ENCODE results near the gene PARD6B.

The PARD6B gene

DNA sequence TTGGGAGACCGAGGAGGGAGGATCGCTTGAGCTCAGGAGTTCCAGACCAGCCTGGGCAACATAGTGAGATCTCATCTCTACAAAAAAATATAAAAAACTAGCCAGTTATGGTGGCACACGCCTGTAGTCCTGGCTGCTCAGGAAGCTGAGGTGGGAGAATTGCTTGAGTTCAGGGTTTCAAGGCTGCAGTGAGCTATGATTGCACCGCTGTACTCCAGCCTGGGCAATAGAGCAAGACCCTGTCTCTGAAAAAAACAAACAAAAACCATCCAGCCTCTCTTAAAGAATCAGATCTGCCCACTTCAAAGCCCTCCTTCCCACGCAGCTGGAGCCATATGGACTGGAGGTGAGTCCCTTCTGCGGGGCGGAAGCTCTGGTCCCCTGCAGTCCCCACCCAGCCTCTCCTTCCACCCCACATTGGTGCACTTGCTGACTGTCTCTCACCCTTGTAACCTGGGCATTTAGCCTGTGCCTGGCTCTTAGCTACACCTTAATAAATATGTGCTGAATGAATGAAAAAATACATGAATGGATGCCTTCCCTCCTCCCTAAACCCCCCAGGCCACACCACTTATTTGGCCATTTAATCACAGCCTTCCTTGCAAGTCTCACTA, 7.2 kb upstream of the PARD6B start:
- DNase-seq, result no peak

DNA sequence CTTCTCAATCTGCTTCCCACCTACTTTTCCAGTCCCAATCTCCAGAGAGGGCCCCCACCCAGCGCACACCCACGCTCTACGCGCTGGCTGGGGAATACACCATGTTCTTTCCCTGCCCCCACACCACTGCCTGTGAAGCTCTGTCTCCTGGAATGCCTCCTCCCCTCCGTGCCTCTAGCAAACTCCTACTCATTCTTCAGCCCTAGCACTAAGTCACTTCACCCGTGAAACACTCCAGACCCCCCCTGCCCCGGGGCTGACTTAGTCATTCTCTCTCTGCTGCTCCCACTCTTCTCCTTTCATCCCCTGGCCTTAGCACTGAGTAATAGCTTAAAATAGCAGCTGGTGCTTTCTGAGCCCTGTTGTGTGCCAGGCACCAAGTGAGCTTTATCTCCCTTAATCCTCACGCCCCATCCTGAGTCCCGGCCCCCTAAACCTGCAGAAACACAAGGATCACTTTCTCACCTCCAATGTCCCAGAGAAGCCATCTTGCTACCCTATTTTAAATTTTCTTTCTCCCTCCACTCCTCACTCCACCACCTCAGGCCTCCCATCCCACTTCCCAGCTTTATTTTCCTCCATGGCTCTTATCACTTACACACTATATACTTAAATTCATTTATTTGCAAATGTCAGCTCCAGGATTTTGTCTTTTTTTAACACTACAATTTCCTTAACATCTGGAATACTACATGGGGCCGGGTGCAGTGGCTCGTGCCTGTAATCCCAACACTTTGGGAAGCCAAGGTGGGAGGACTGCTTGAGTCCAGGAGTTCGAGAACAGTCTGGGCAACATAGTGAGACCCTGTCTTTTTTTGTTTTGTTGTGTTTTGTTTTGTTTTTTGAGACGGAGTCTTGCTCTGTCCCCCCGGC, 6.3 kb upstream of the PARD6B start:
- peak; percentile 9 for DNase-seq

DNA sequence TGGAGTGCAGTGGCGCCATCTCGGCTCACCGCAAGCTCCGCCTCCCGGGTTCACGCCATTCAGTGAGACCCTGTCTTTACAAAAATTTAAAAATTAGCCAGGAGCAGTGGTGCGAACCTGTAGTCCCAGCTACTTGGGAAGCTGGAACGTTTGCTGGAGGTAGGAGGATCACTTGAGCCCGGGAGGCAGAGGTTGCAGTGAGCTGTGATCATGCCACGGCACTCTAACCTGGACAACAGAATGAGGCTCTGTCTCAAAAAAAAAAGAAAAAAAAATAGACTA, 5.7 kb upstream of the PARD6B start:
- no peak for DNase-seq

DNA sequence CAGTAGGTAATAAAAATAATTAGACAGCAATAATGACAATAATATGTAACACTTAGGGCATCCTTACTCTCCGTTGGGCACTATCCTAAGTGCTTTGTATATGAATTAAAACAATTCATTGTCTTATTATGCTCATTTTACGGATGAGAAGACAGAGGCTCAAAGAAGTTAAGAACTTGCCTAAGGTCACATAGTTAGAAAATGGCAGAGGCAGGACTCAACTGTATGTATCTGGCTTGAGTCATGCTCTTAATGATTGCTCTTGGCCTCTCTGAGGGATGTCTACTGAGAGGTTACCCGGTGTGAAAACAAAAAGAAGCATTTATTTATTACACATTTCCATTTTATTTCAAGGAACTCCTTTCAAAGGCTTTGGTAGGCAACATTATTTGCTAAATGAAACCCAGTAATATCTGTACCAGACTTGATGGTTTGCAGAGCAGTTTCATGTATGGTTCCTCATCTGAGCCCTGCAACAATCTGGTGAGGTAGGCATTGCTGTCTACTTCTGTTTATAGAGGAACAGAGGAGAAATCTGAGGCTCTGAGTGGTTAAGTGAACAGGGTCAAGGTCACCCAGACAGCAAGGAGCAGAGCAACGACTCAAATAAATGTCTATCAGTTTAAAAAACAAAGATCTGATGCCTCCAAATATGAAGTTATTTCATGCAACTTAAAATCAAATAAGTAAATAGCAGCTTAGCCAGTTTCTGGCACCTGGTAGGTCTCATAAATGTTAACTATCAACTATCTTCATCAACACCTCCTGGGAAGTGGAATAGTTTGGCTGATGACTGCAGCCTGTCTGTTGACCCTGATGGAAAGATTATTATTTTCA, 4.2 kb upstream of the PARD6B start:
- DNase-seq, result no peak

DNA sequence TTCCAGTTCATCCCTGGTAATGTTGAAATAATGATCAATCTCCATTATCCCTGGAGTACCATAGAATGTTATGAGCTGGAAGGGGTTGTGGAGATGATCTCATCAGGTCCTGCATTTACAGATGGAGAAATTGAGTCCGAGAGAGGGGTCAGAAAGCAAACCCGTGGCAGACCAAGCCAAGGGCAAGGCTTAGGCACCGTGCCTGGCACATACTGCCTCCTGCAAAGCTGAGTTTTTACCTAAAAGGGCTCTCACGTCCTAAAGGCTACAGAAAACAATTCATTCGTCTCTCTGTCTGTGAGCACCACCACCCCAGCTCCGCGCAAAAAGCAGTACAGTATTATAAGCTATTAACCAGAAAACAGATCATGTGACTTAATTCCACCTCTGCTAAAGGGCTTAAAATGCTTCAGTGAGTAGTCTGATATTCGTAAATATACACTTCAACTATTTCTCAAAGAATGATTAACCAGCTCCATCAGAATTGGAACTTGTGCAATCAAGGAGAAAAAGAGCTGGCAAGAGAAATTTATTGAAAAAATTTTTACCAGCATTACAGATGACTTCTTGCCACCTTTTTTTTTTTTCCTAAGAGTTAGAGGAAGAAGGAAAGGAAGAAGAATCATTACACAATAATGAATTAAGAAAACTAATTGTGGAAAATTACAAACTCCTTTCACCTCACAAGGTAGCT, 3.4 kb upstream of the PARD6B start:
- no peak for DNase-seq

DNA sequence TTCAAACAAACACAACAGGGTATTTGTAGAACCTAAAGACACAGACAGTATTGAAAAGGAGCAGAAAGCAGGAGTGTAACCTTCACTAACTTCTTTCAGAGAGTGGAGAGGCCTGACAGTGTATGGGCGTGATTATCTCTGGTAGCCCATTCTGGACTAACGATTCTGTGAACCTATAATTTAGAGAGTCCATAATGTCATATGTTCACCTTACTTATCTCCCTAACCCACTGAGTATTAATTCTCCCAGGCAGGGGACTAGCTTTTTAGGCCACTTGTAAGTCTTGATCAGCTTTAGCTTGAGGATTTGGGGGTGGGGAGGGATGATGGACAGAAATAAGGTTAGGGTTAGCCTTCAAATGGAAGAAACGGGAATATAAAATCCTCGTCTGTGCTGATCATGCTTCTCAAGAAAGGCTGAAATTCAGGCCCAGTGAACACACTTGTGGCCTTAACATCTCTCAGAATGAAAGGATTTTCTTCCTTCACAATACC, 2.8 kb upstream of the PARD6B start:
- DNase-seq, result no peak

DNA sequence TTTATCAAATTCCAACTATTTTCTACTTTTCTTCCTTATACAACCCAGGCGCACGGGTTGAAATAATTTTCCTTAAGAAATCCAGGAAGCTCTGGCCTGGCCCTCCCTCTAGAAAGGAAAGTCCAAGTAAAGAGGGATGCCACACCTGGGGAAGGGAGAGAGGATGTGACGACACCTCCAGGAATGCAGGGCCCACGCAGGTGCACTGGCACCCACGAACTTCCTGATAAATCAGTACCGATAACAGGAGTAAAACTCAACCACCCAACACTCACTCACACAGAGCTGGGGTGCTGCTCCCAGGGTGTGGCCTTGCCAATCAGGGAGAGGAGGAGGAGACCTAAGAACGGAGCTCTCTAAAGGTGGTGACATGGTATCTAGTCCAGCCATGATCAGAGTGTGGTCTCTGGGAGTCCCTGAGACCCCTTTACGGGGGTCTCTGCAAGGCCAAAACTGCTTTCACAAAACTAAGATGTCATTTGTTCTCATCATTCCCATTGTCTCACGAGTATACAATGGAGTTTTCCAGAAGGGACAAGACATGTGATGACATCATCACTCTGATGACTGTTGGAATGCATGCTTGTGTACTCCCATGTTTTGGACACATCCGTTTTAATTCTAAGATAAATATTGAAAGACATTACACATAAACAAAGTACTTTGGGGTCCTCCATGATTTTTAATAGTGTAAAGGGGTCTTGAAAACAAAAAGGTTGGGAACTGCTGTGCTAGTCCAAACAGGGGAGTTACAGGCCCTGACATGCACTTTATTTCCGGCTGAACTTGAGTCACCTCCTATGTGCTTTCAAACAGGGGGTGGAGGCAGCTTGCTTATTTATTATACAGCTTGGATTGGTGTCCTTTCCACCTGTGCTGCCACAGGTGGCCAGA, 2.2 kb upstream of the PARD6B start:
- DNase-seq, result no peak

DNA sequence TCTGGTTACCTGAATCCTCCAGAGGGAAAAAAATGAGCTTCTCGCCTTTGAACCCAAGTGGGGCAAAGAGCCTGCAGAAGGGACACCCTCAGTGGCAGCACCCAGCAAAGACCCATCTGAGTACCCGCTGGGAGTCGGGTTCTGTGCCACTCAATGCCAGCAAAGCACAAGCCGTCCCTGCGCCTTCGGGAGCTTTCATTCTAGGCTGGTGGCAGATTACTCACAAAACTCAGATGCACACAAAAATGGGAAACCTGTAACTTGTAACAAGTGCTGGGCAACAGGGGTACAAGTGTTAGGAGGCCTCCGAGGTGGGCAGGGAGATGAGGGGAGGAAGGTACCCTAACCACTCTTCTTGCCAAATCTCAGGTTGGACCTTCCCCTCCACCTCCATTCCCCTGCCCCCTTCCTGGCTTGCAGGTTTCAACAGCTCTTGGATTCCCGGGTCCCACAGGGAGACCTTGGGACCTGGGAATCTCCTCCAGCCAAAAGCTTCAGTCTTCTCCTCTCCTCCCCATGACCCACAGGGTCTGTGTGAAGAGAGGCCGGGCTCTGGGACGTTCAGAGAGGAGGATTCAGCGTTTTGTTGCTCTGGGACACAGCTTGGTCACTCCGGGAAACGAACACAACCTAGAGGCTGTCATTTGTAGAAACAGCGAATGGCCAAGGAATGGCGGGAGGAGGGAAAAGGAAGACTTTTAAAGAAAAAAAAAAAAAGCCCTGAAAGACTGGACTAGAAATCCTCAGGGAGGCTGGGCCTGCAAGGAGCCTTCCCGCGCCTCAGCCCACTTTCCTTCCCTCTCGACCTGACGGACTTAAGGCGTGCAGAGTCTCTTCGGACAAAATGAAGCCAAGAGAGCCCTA, 1.2 kb upstream of the PARD6B start:
- DNase-seq, result no peak

DNA sequence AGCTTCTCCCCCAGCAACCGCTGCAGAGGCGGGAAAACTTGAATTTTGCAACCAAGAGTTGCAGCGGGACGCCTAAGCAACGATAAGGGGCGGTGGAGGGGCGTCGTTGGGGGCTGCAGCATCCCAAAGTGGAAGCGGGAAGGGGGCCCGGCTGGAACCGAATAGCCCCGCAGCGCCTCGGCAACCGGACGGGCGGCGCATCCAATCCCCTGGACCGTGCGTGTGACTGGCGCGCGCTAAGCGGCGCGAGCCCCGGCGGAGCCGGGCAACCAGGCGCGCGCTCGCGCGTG, 670 bp upstream of the PARD6B start:
- DNase-seq, result no peak

DNA sequence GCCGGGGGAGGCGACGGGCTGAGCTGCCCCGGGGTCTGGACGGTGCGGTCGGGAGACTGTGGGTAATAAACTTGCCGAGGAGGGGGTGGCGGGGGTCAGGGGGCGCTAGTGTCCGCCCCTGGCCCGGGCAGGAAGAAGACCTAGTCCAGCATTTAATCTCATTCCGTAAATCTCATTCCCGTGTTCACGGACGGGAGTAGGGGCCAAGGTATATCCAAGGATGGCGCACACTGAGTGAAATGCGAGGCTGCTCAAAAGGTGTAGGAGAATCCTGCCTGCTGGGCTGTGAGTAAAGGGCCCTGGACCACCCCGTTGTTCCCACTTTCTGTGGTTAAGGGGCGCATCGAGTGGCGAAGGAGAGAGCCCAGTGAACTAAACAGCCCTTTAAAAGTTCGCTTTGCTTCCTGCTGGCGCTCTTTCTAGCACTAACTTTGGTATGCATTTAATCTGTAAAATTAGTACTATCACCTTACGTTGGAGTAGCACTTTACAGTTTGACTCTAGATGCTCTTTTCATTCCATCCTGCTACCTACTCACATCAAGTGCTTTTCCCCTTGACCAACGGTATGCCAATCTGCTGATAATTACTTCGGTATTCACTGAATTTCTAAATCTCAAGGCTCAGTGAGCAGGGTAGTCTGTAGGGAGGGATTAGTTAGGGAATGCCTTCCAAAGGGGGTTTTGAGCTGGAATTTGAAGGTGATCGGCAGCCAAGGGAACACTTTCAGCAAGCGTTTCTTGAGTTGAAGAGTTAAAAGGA, 730 bp downstream of the PARD6B start:
- peak; percentile 6 for DNase-seq

DNA sequence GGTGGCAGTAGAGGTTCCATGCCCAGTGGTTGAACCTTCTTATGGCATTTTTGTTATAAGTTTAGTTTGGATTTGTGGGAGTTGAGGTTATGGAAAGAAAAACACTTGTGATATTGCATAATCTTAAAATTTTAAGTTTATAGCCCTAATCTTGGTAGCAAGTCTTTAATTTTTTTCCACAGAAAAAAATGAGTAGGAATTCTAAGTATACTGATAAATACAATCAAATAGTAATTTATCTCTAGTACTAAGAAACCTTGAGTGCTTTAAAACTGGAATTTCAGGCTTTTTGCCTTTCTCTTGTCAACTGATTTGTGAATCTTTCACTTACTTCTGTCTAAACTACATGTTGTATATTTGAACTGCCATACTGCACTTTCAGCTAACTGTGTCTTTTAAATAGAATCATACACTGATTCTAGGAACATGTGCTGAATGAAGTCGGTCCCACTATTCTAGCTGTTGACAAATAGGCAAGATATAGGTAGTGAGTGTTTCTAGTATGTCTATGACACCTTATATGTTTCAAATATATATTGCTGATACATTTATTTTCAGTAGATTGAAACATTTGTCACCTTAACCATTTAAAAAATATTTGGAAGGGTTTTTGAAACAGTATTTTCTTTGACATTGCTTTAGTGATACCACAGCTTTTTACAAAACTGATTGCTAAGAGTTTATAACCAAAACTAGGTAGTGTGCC, 2.4 kb downstream of the PARD6B start:
- DNase-seq, result no peak

DNA sequence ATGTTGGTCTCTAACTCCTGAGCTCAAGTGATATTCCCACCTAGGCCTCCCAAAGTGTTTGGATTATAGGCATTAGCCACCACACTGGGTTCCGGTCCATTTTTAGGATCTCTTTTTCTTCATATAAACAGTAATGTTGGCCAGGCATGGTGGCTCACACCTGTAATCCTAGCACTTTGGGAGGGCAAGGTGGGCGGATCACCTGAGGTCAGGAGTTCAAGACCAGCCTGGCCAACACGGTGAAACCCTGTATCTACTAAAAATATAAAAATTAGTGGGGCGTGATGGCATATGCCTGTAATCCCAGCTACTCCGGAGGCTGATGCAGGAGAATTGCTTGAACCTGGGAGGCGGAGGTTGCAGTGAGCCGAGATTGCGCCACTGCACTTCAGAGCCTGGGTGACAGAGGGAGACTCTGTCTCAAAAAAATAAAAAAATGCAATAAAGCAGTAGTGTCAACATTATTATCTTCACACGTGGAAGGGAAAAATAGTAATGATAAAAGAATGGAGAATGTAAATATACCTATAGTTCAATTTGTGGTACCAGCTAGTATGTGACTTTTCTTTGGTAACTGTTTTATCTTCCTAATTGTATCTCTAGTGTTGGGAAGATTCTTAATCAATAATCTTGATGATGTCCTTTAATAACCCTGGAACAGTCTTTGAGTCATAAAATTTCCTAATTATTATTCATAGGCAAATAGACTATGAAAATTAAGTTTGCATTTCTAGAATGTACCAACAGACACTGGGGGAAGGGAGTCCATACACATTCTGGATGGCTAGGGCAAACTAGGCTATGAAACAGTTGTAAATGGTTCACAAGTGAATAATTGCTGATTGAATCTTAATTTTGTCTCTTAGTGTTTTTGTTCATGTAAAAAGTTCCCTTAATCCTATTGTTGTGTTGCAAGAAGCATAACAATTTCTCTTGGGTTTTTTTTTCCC, 3.6 kb downstream of the PARD6B start:
- DNase-seq, result no peak

DNA sequence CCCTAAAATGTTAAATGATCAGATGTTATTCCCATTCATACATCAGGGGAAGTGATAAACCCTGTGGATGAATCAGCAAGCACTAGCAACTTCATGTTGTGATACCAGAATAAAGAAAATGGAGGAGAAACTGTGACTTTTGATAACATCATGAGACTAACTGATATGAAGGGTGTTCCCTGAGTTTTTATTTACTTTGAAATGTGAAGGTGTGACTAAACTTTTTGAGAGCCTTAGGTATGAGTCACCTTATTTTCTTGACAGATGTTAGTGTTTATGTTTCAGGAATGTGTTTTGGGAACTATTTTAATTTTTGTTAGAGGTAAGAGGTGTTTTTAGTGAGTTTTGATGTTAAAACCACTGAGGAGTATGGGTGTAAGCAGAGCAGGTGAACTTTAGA, 4.4 kb downstream of the PARD6B start:
- no peak for DNase-seq

DNA sequence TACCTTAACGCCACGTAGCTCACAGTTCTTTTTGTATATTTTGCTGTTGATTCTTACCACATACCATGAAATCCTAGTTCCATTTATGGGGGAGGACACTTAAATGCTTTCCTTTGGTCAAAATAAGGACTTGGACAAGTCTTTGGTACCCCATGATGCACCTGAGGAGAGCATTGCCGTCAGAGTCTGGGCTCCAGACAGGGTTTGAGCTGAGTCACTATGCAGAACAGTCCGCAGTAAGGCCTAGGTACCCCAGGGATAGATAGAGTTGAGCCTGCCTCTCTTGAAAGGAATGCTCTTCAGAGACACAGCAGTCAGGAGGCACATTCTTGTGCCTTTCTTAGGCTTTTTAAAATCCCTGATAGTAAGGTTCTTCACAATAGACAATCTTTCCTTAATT, 6.0 kb downstream of the PARD6B start:
- DNase-seq, result no peak

DNA sequence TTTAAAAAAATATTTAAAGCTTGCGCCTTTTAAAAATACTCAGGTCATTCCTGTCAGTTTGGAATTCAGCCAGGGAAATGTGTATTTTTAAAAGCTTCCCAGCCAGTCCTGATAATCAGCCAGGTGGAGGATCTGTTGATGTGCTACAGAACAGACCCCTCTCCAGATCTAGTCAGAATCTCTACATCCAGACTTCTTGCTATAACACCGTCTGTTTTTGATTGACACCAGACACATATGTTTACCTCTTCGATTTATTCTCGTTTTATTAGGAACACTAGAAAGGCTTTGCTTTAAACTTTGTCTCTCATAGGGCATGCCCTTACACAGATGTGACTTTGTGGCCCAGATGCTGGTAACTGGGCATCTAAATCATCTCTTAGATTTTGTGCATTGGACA, 11.7 kb downstream of the PARD6B start:
- no peak for DNase-seq

DNA sequence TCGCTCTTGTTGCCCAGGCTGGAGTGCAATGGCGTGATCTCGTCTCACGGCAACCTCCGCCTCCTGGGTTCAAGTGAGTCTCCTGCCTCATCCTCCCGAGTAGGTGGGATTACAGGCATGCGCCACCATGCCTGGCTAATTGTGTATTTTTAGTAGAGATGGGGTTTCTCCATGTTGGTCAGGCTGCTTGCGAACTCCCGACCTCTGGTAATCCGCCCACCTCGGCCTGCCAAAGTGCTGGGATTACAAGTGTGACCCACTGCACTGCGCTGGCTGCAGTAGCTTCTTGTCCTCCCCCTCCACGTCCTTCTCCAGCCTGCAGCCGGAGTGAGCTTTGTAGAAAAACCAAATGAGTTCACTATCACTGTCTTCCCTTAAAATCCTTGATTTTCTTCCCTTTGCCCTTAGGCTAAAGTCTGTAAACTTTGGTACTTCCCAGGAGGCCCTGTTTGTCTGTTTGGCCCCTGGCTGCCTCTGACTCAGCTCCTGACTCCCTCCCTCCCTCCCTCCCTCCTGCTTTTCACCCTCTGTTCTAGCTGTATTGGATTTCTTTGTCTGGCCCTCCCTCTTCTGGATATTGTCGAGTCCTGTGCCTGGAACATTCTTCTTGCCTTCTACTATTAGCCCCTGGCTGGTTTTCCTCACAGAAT, 12.9 kb downstream of the PARD6B start:
- DNase-seq, result no peak

DNA sequence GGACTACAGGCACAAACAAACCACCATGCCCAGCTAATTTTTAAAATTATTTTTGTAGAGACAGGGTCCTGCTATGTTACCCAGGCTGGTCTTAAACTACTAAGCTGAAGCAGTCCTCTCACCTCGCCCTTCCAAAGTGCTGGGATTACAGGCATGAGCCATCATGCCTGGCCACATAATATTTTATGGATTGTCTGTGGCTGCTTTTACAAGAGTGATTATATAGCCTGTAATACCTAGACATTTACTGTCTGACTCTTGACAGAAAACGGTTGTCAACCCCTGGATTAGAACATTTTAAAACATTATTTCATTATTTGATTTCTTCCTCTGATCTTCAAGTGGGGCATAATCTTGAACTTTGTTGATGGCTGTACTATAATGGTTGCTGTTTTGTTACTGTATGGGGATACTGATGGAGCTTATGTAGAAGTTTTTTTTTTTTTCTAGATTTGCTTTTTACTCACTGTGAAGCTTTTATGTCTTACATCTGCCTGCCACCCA, 14.3 kb downstream of the PARD6B start:
- DNase-seq, result no peak

Measured in CD4-positive, alpha-beta T cell treated with Interleukin-6 for 4 hours (primary cell).